ENCODE results near the gene GLG1.

GRCh38 chr16:74607310-74607961 lies 522 bp upstream of the GLG1 start:
- peak; percentile 80; the same call in 1 of the 2 replicates for TF ChIP-seq POLR2AphosphoS5 (IDR thresholded peaks at IDR 0.05; ENCODE audit: low read depth)
- TF ChIP-seq CTCF (IDR thresholded peaks at IDR 0.05; ENCODE audit: insufficient read depth, low read length) = no peak
